GM23248 (cell line): ENCODE measurements around the gene RPL29. TPM values are rescaled to one million over a fixed set of nuclear protein-coding genes. Genes with fewer than 3 reads are reported as not detected.

Experiments used
- DNase-seq: peaks from one replicate; pipeline ENCODE4 v3.0.0-alpha.2; 2015
- H2AFZ ChIP-seq: fragments of 200-600 bp; sonication (generic); 2 replicates; pipeline ENCODE4 v1.6.1; 2016; ENCODE audit warnings: antibody characterized with exemption
- H3F3A ChIP-seq: fragments of 200-600 bp; sonication (generic); 2 replicates; pipeline ENCODE4 v1.6.1; 2016; ENCODE audit warnings: mild to moderate bottlenecking, antibody characterized with exemption, mixed run types; ENCODE audit not compliant: insufficient read depth
- H3K27ac ChIP-seq: fragments of 200-600 bp; sonication (generic); 2 replicates; pipeline ENCODE4 v1.5.1; 2016; ENCODE audit warnings: mild to moderate bottlenecking
- H3K27me3 ChIP-seq: fragments of 200-600 bp; sonication (generic); replicated peaks from 2 replicates; pipeline ENCODE4 v1.6.1; 2016; ENCODE audit warnings: mild to moderate bottlenecking; ENCODE audit not compliant: insufficient read depth
- H3K36me3 ChIP-seq: fragments of 200-600 bp; sonication (generic); 2 replicates; pipeline ENCODE4 v1.6.1; 2016; ENCODE audit warnings: low read depth, mild to moderate bottlenecking
- H3K4me1 ChIP-seq: fragments of 200-600 bp; sonication (generic); 2 replicates; pipeline ENCODE4 v1.6.1; 2016; ENCODE audit warnings: mild to moderate bottlenecking; ENCODE audit not compliant: insufficient read depth
- H3K4me2 ChIP-seq: fragments of 200-600 bp; sonication (generic); one replicate; pipeline ENCODE4 v1.6.1; 2016; ENCODE audit warnings: mild to moderate bottlenecking; ENCODE audit not compliant: unreplicated experiment
- H3K4me3 ChIP-seq: fragments of 200-600 bp; sonication (generic); 2 replicates; pipeline ENCODE4 v1.5.1; 2016; ENCODE audit warnings: mild to moderate bottlenecking
- H3K79me2 ChIP-seq: fragments of 200-600 bp; sonication (generic); 2 replicates; pipeline ENCODE4 v1.6.1; 2016; ENCODE audit warnings: mild to moderate bottlenecking; ENCODE audit not compliant: insufficient read depth
- H3K9ac ChIP-seq: fragments of 200-600 bp; sonication (generic); 2 replicates; pipeline ENCODE4 v1.6.1; 2016; ENCODE audit warnings: mild to moderate bottlenecking
- H3K9me2 ChIP-seq: fragments of 200-600 bp; sonication (generic); 2 replicates; pipeline ENCODE4 v1.6.1; 2016; ENCODE audit warnings: mixed run types, mild to moderate bottlenecking, moderate library complexity; ENCODE audit not compliant: insufficient read depth
- H3K9me3 ChIP-seq: fragments of 200-600 bp; sonication (generic); one replicate; pipeline ENCODE4 v1.6.1; 2017; ENCODE audit warnings: low read depth
- H4K20me1 ChIP-seq: fragments of 200-600 bp; sonication (generic); 2 replicates; pipeline ENCODE4 v1.6.0; 2016; ENCODE audit not compliant: insufficient read depth
- EZH2 ChIP-seq: fragments of 200-600 bp; sonication (generic); IDR thresholded peaks from 2 replicates; pipeline ENCODE4 v1.6.1; 2018; ENCODE audit warnings: antibody characterized with exemption, mild to moderate bottlenecking; ENCODE audit not compliant: insufficient read depth, poor library complexity, severe bottlenecking
- EZH2phosphoT487 ChIP-seq: fragments of 200-600 bp; sonication (generic); IDR thresholded peaks from 2 replicates; pipeline ENCODE4 v1.6.1; 2018; ENCODE audit warnings: antibody characterized with exemption, moderate library complexity, mild to moderate bottlenecking, low read depth; ENCODE audit not compliant: insufficient read depth
- WGBS, 2 experiments: methylation state at CpG; one replicate each; pipeline ENCODE4 v1.1.6; 2015 to 2017; ENCODE audit warnings: low lambda C conversion rate in 2 of 2, low coverage in 1 of 2; ENCODE audit errors: missing lambda C conversion rate in 2 of 2; 5-methylcytosine and 5-hydroxymethylcytosine counted together
- in situ Hi-C: fragments of 300-500 bp; cut with MboI; formaldehyde crosslinking; loops from 2 replicates; pipeline ENCODE4 v1.15.0; 2020
- polyA plus RNA-seq: library from polyadenylated mRNA; unstranded; fragments of >200 nt; fragmentation: Nextera tagmentation; extraction: Ambion mirVana; gene quantifications from 2 replicates; pipeline ENCODE4 v1.2.1, GENCODE V29; 2016
- total RNA-seq: library from RNA; depleted of rRNA; stranded (reverse); fragments of >200 nt; shearing (Covaris generic); gene quantifications from 2 replicates; pipeline ENCODE4 v1.2.3, GENCODE V29; 2014

RPL29 gene
- total and polyA plus RNA-seq, 2 experiments from 2014 or later, result 690 to 1,164 TPM

- Histone ChIP-seq H3K4me1 (peaks cover 4% of the 10 kb centered on the region; the same call in 1 of the 2 replicates), H3K4me3 (no peak overlapping the region), H3K9ac (no peak overlapping the region), H4K20me1 (no peaks in the 10 kb centered on the region), H3K79me2 (no peaks in the 10 kb centered on the region), H3K27me3 (no peaks in the 10 kb centered on the region), H3K36me3 (no peaks in the 10 kb centered on the region), H2AFZ (no peak overlapping the region), H3K9me2 (no peaks in the 10 kb centered on the region), H3F3A (no peaks in the 10 kb centered on the region), H3K27ac (no peak overlapping the region), H3K9me3 (no peaks in the 10 kb centered on the region), H3K4me2 (no peak overlapping the region)
- TF ChIP-seq EZH2phosphoT487, result no peak
- TF ChIP-seq EZH2, result no peak
- no peak for DNase-seq
- in situ Hi-C loops, result no loop called here
- WGBS, 2 experiments, result 90 to 97% methylated on average over 6 of the region's 6 CpGs
These were observed 29.2 kb upstream of the RPL29 start for GRCh38 chr3:52024765-52025452.

GRCh38 chr3:52023860-52024764, 28.4 kb upstream of the RPL29 start:
- no peak for DNase-seq
- Histone ChIP-seq H3K79me2 (no peaks in the 10 kb centered on the region), H3K9me3 (no peaks in the 10 kb centered on the region), H3K9ac (no peak overlapping the region), H3F3A (no peaks in the 10 kb centered on the region), H3K27ac (no peak overlapping the region), H2AFZ (no peak overlapping the region), H3K9me2 (no peaks in the 10 kb centered on the region), H3K4me3 (no peak overlapping the region), H3K27me3 (no peaks in the 10 kb centered on the region), H3K36me3 (no peaks in the 10 kb centered on the region), H3K4me1 (peaks cover 4% of the 10 kb centered on the region; the same call in 1 of the 2 replicates), H4K20me1 (no peaks in the 10 kb centered on the region), H3K4me2 (no peak overlapping the region)
- 79 to 86% methylated on average over 8 of the region's 8 CpGs for WGBS, 2 experiments
- TF ChIP-seq EZH2 (no peak), EZH2phosphoT487 (no peak)
- in situ Hi-C loops, result no loop called here

- H4K20me1 ChIP-seq, result no peaks in the 10 kb centered on the region
- DNase-seq, result no peak
- no peak overlapping the region for H3K4me3 ChIP-seq
- no peak overlapping the region for H2AFZ ChIP-seq
- no peaks in the 10 kb centered on the region for H3K36me3 ChIP-seq
- no peak overlapping the region for H3K27ac ChIP-seq
- no peaks in the 10 kb centered on the region for H3K27me3 ChIP-seq
- H3F3A ChIP-seq, result no peaks in the 10 kb centered on the region
- TF ChIP-seq EZH2phosphoT487, result no peak
- no peak for TF ChIP-seq EZH2
- 56 to 70% methylated on average over 3 of the region's 3 CpGs for WGBS, 2 experiments
- H3K4me2 ChIP-seq, result no peak overlapping the region
- H3K9me3 ChIP-seq, result no peaks in the 10 kb centered on the region
- no peak overlapping the region for H3K9ac ChIP-seq
- no peaks in the 10 kb centered on the region for H3K79me2 ChIP-seq
- no peaks in the 10 kb centered on the region for H3K9me2 ChIP-seq
- H3K4me1 ChIP-seq, result peaks cover 4% of the 10 kb centered on the region; the same call in 1 of the 2 replicates
- in situ Hi-C loops, result no loop called here
These were observed 27.5 kb upstream of the RPL29 start for GRCh38 chr3:52023101-52023770.

GRCh38 chr3:52022323-52023100, 26.8 kb upstream of the RPL29 start:
- Histone ChIP-seq H3K9me3 (no peaks in the 10 kb centered on the region), H3K79me2 (no peaks in the 10 kb centered on the region), H3K27me3 (no peaks in the 10 kb centered on the region), H3K27ac (no peak overlapping the region), H3K9me2 (no peaks in the 10 kb centered on the region), H3K4me3 (no peak overlapping the region), H4K20me1 (no peaks in the 10 kb centered on the region), H3K9ac (no peak overlapping the region), H3K4me1 (peaks cover 4% of the 10 kb centered on the region; the same call in 1 of the 2 replicates), H3K36me3 (no peaks in the 10 kb centered on the region), H3F3A (no peaks in the 10 kb centered on the region), H3K4me2 (no peak overlapping the region), H2AFZ (no peak overlapping the region)
- TF ChIP-seq EZH2phosphoT487, result no peak
- TF ChIP-seq EZH2, result no peak
- in situ Hi-C loops, result no loop called here
- peak; percentile 69 for DNase-seq
- 64 to 68% methylated on average over 20 of the region's 20 CpGs for WGBS, 2 experiments
